22Rv1 (cell line): ENCODE measurements around the gene DENND1A.

Source experiments
- H3K27ac ChIP-seq: fragments of 450-650 bp; 2 replicates; pipeline ENCODE4 v1.5.1; 2017
- CTCF ChIP-seq: fragments of 450-650 bp; IDR thresholded peaks from 2 replicates; pipeline ENCODE4 v1.5.1; 2017; ENCODE audit warnings: mild to moderate bottlenecking
- ZFX ChIP-seq: fragments of 450-650 bp; IDR thresholded peaks from 2 replicates; pipeline ENCODE4 v1.6.1; 2017; ENCODE audit warnings: antibody characterized with exemption, borderline replicate concordance

The DENND1A gene

GRCh38 chr9:123616707-123617106, 313.2 kb downstream of the DENND1A start:
- TF ChIP-seq CTCF = no peak
- no peak for TF ChIP-seq ZFX
- H3K27ac ChIP-seq = no peak overlapping the region

GRCh38 chr9:123615381-123615780, 314.5 kb downstream of the DENND1A start:
- H3K27ac ChIP-seq = no peak overlapping the region
- TF ChIP-seq CTCF (no peak), ZFX (no peak)

GRCh38 chr9:123614306-123615263, 315.3 kb downstream of the DENND1A start:
- no peak overlapping the region for H3K27ac ChIP-seq
- no peak for TF ChIP-seq ZFX
- TF ChIP-seq CTCF = no peak

- TF ChIP-seq ZFX (no peak), CTCF (no peak)
- H3K27ac ChIP-seq = no peak overlapping the region
These were observed 318.7 kb downstream of the DENND1A start for GRCh38 chr9:123611226-123611625.

GRCh38 chr9:123609844-123610243, 320.1 kb downstream of the DENND1A start:
- no peak for TF ChIP-seq ZFX
- no peak for TF ChIP-seq CTCF
- H3K27ac ChIP-seq = no peak overlapping the region

- TF ChIP-seq CTCF = no peak
- H3K27ac ChIP-seq = no peak overlapping the region
These were observed 321.8 kb downstream of the DENND1A start for GRCh38 chr9:123608104-123608503.

- H3K27ac ChIP-seq = no peak overlapping the region
- no peak for TF ChIP-seq ZFX
These were observed 322.4 kb downstream of the DENND1A start for GRCh38 chr9:123607479-123607878.
